ENCODE results near the gene PSD2.

Gene PSD2

GRCh38 chr5:139806111-139806510 lies 10.5 kb downstream of the PSD2 start:
- Histone ChIP-seq H3K4me3 (ENCODE audit: low read length in 2 of 2) (no peak overlapping the region), H3K9me3 (ENCODE audit: control insufficient read depth in 2 of 2, low read length in 2 of 2) (no peaks in the 10 kb centered on the region), H3K9ac (ENCODE audit: low read length in 2 of 2) (no peak overlapping the region), H3K27me3 (ENCODE audit: control insufficient read depth in 1 of 2, insufficient read depth in 2 of 2, low read length in 2 of 2) (peaks cover 5 to 13% of the 10 kb centered on the region in 2 donors), H3K4me1 (ENCODE audit: control insufficient read depth, insufficient read depth, low read length) (no peaks in the 10 kb centered on the region), H3K27ac (ENCODE audit: low read length) (no peak overlapping the region), H3K36me3 (ENCODE audit: control insufficient read depth in 2 of 2, insufficient read depth in 2 of 2, low read length in 2 of 2) (no peaks in the 10 kb centered on the region)

GRCh38 chr5:139806726-139807646 lies 11.4 kb downstream of the PSD2 start:
- no peak overlapping the region for H3K4me3 ChIP-seq (ENCODE audit: low read length in 2 of 2)
- no peak overlapping the region for H3K27ac ChIP-seq (ENCODE audit: low read length)
- H3K27me3 ChIP-seq (ENCODE audit: control insufficient read depth in 1 of 2, insufficient read depth in 2 of 2, low read length in 2 of 2): peaks cover 0 to 9% of the 10 kb centered on the region in 2 donors
- H3K4me1 ChIP-seq (ENCODE audit: control insufficient read depth, insufficient read depth, low read length): no peaks in the 10 kb centered on the region
- no peaks in the 10 kb centered on the region for H3K9me3 ChIP-seq (ENCODE audit: control insufficient read depth in 2 of 2, low read length in 2 of 2)
- H3K9ac ChIP-seq (ENCODE audit: low read length in 2 of 2): no peak overlapping the region
- H3K36me3 ChIP-seq (ENCODE audit: control insufficient read depth in 2 of 2, insufficient read depth in 2 of 2, low read length in 2 of 2): no peaks in the 10 kb centered on the region

GRCh38 chr5:139807647-139808030 lies 12.0 kb downstream of the PSD2 start:
- no peaks in the 10 kb centered on the region for H3K36me3 ChIP-seq (ENCODE audit: control insufficient read depth in 2 of 2, insufficient read depth in 2 of 2, low read length in 2 of 2)
- H3K27me3 ChIP-seq (ENCODE audit: control insufficient read depth in 1 of 2, insufficient read depth in 2 of 2, low read length in 2 of 2): peaks cover 0 to 9% of the 10 kb centered on the region in 2 donors
- no peak overlapping the region for H3K27ac ChIP-seq (ENCODE audit: low read length)
- H3K4me1 ChIP-seq (ENCODE audit: control insufficient read depth, insufficient read depth, low read length): no peaks in the 10 kb centered on the region
- H3K4me3 ChIP-seq (ENCODE audit: low read length in 2 of 2): no peak overlapping the region
- no peaks in the 10 kb centered on the region for H3K9me3 ChIP-seq (ENCODE audit: control insufficient read depth in 2 of 2, low read length in 2 of 2)
- no peak overlapping the region for H3K9ac ChIP-seq (ENCODE audit: low read length in 2 of 2)

GRCh38 chr5:139808481-139809330 lies 13.1 kb downstream of the PSD2 start:
- Histone ChIP-seq H3K4me3 (ENCODE audit: low read length in 2 of 2) (no peak overlapping the region), H3K9ac (ENCODE audit: low read length in 2 of 2) (no peak overlapping the region), H3K4me1 (ENCODE audit: control insufficient read depth, insufficient read depth, low read length) (no peaks in the 10 kb centered on the region), H3K27me3 (ENCODE audit: control insufficient read depth in 1 of 2, insufficient read depth in 2 of 2, low read length in 2 of 2) (peaks cover 0 to 3% of the 10 kb centered on the region in 2 donors), H3K36me3 (ENCODE audit: control insufficient read depth in 2 of 2, insufficient read depth in 2 of 2, low read length in 2 of 2) (no peaks in the 10 kb centered on the region), H3K9me3 (ENCODE audit: control insufficient read depth in 2 of 2, low read length in 2 of 2) (no peaks in the 10 kb centered on the region), H3K27ac (ENCODE audit: low read length) (no peak overlapping the region)

- no peaks in the 10 kb centered on the region for H3K9me3 ChIP-seq (ENCODE audit: control insufficient read depth in 2 of 2, low read length in 2 of 2)
- H3K27me3 ChIP-seq (ENCODE audit: control insufficient read depth in 1 of 2, insufficient read depth in 2 of 2, low read length in 2 of 2): peaks cover 0 to 3% of the 10 kb centered on the region in 2 donors
- H3K36me3 ChIP-seq (ENCODE audit: control insufficient read depth in 2 of 2, insufficient read depth in 2 of 2, low read length in 2 of 2): no peaks in the 10 kb centered on the region
- no peak overlapping the region for H3K9ac ChIP-seq (ENCODE audit: low read length in 2 of 2)
- H3K4me1 ChIP-seq (ENCODE audit: control insufficient read depth, insufficient read depth, low read length): no peaks in the 10 kb centered on the region
- H3K27ac ChIP-seq (ENCODE audit: low read length): no peak overlapping the region
- H3K4me3 ChIP-seq (ENCODE audit: low read length in 2 of 2): no peak overlapping the region
These were observed 13.8 kb downstream of the PSD2 start for GRCh38 chr5:139809331-139809810.

- Histone ChIP-seq H3K36me3 (ENCODE audit: control insufficient read depth in 2 of 2, insufficient read depth in 2 of 2, low read length in 2 of 2) (no peaks in the 10 kb centered on the region), H3K27me3 (ENCODE audit: control insufficient read depth in 1 of 2, insufficient read depth in 2 of 2, low read length in 2 of 2) (peaks cover 0 to 3% of the 10 kb centered on the region in 2 donors), H3K4me3 (ENCODE audit: low read length in 2 of 2) (no peak overlapping the region), H3K27ac (ENCODE audit: low read length) (no peak overlapping the region), H3K9ac (ENCODE audit: low read length in 2 of 2) (no peak overlapping the region), H3K9me3 (ENCODE audit: control insufficient read depth in 2 of 2, low read length in 2 of 2) (no peaks in the 10 kb centered on the region), H3K4me1 (ENCODE audit: control insufficient read depth, insufficient read depth, low read length) (no peaks in the 10 kb centered on the region)
These were observed 15.0 kb downstream of the PSD2 start for GRCh38 chr5:139810341-139811273.

GRCh38 chr5:139811274-139811607 lies 15.6 kb downstream of the PSD2 start:
- Histone ChIP-seq H3K27ac (ENCODE audit: low read length) (no peak overlapping the region), H3K9ac (ENCODE audit: low read length in 2 of 2) (no peak overlapping the region), H3K4me1 (ENCODE audit: control insufficient read depth, insufficient read depth, low read length) (no peaks in the 10 kb centered on the region), H3K9me3 (ENCODE audit: control insufficient read depth in 2 of 2, low read length in 2 of 2) (no peaks in the 10 kb centered on the region), H3K36me3 (ENCODE audit: control insufficient read depth in 2 of 2, insufficient read depth in 2 of 2, low read length in 2 of 2) (no peaks in the 10 kb centered on the region), H3K27me3 (ENCODE audit: control insufficient read depth in 1 of 2, insufficient read depth in 2 of 2, low read length in 2 of 2) (peaks cover 0 to 3% of the 10 kb centered on the region in 2 donors), H3K4me3 (ENCODE audit: low read length in 2 of 2) (no peak overlapping the region)

- Histone ChIP-seq H3K4me3 (ENCODE audit: low read length in 2 of 2) (no peak overlapping the region), H3K36me3 (ENCODE audit: control insufficient read depth in 2 of 2, insufficient read depth in 2 of 2, low read length in 2 of 2) (no peaks in the 10 kb centered on the region), H3K9me3 (ENCODE audit: control insufficient read depth in 2 of 2, low read length in 2 of 2) (no peaks in the 10 kb centered on the region), H3K4me1 (ENCODE audit: control insufficient read depth, insufficient read depth, low read length) (no peaks in the 10 kb centered on the region), H3K9ac (ENCODE audit: low read length in 2 of 2) (no peak overlapping the region), H3K27me3 (ENCODE audit: control insufficient read depth in 1 of 2, insufficient read depth in 2 of 2, low read length in 2 of 2) (peaks cover 0 to 3% of the 10 kb centered on the region in 2 donors), H3K27ac (ENCODE audit: low read length) (no peak overlapping the region)
These were observed 16.7 kb downstream of the PSD2 start for GRCh38 chr5:139812323-139812722.

GRCh38 chr5:139812836-139813805 lies 17.5 kb downstream of the PSD2 start:
- H3K9me3 ChIP-seq (ENCODE audit: control insufficient read depth in 2 of 2, low read length in 2 of 2): no peaks in the 10 kb centered on the region
- H3K9ac ChIP-seq (ENCODE audit: low read length in 2 of 2): no peak overlapping the region
- no peaks in the 10 kb centered on the region for H3K4me1 ChIP-seq (ENCODE audit: control insufficient read depth, insufficient read depth, low read length)
- H3K27ac ChIP-seq (ENCODE audit: low read length): no peak overlapping the region
- peaks cover 0 to 3% of the 10 kb centered on the region in 2 donors for H3K27me3 ChIP-seq (ENCODE audit: control insufficient read depth in 1 of 2, insufficient read depth in 2 of 2, low read length in 2 of 2)
- no peak overlapping the region for H3K4me3 ChIP-seq (ENCODE audit: low read length in 2 of 2)
- H3K36me3 ChIP-seq (ENCODE audit: control insufficient read depth in 2 of 2, insufficient read depth in 2 of 2, low read length in 2 of 2): no peaks in the 10 kb centered on the region

Data from stomach smooth muscle (tissue), 2 donors.